Raji (cell line): Measurements from ENCODE around the gene GREB1L.

Experiments
- POLR2A ChIP-seq: IDR thresholded peaks from 2 replicates; pipeline ENCODE4 v1.6.1; 2011; ENCODE audit warnings: low read depth, low read length, control low read depth; ENCODE audit not compliant: insufficient read depth

Gene GREB1L

DNA sequence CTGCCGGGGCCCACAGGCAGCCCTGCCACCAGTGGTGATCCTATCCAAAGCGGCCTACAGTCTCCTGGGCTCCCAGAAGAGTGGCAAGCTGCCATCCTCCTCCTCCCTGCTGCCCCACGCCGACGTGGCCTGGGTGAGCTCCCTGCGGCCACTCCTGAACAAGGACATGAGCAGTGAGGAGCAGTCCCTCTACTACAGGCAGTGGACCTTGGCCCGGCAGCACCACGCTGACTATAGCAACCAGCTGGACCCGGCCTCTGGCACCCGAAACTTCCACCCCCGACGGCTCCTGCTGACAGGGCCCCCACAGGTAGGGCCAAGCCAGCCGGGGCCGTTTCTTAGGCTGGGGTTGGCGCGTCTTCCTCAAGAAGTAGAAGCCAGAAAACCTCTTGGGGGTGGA, 258.0 kb downstream of the GREB1L start:
- no peak for TF ChIP-seq POLR2A

- no peak for TF ChIP-seq POLR2A
Observed at GRCh38 chr18:21502661-21503060, 260.6 kb downstream of the GREB1L start.

DNA sequence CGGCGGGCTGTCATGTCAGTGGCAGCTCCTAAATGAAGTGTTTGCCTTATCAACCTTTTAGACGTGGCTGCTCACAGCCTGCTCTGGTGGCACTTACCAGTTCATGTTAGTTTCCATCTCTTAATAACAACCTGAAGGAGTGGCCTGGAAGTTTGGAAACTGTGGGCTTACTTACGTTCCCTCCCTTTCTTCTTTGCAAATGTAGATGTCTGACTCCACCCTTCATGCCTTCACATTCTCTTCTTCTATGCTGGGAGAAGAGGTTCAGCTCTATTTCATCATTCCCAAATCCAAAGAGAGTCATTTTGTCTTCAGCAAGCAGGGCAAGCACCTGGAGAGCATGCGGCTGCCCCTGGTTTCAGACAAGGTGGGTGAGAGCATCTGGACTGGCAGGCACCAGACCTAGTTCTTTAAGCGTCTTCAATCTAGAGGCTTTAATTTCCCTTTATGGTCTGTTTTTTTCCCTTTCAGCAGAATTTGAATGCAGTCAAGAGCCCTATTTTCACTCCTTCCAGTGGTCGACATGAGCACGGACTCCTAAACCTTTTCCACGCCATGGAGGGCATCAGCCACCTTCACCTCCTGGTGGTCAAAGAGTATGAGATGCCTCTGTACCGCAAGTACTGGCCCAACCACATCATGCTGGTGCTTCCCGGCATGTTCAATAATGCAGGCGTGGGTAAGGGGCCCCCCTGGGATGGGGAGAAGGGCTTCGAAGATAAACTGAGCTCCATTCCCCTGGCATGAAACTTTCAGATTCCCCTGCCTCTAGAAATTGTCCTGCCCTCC, 266.1 kb downstream of the GREB1L start:
- no peak for TF ChIP-seq POLR2A

GRCh38 chr18:21509062-21509461, 267.0 kb downstream of the GREB1L start:
- TF ChIP-seq POLR2A = no peak

GRCh38 chr18:21513292-21513691, 271.3 kb downstream of the GREB1L start:
- TF ChIP-seq POLR2A = no peak

- TF ChIP-seq POLR2A = no peak
Observed at GRCh38 chr18:21513741-21514140, 271.7 kb downstream of the GREB1L start.

GRCh38 chr18:21522530-21522929, 280.5 kb downstream of the GREB1L start:
- TF ChIP-seq POLR2A = no peak

- no peak for TF ChIP-seq POLR2A
Observed at GRCh38 chr18:21525916-21526315, 283.9 kb downstream of the GREB1L start.

DNA sequence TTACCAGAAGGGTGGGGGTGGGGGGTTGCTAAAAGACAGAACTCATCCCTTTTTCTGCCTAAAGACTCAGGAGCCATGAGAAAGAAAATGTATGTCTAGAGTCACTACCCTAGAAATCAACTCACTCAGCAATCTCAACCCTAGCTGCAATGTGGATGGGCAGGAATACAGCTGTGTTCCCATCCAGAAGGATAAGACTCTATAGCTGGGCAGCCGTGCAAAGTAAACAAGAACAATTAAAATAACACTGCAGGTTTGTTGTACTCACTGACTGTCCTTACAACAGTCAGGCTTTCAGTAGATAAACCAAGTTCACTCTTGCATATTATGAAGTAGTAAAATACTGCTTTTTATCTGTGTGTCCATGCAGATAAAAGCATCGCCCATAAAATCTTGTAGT, 284.4 kb downstream of the GREB1L start:
- TF ChIP-seq POLR2A = no peak

GRCh38 chr18:21534327-21534726, 292.3 kb downstream of the GREB1L start:
- no peak for TF ChIP-seq POLR2A

DNA sequence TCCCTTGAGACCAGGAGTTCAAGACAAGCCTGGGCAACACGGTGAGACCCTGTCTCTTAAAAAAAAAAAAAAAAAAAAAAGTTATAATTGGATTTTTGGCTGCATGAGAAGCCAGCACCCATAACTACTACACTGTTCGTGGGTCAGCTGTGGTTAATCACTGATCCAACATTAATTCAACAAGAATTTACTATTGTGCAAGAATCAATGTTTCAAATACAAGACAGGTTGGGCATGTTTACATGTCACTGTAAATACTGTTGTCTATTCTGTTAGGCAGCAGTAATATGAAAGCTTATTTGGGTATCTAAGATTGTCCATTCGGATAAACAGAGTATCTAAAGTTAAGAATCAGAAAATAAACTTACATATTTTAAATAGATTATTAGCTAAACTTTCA, 296.2 kb downstream of the GREB1L start:
- no peak for TF ChIP-seq POLR2A

DNA sequence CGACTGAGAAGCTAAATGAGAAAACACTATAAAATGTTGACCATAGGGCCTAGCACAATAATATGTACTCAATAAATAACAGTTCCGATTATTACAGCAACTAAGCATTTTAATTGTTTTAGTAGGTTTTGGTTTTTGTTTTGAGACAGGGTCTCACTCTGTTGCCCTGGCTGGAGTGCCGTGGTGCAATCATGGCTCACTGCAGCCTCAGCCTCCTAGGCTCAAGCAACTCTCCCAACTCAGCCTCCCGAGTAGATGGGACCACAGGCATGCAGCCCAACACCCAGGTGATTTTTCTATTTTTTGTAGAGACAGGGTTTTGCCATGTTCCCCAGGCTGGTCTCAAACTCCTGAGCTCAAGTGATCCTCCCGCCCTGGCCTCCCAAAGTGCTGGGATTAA, 304.4 kb downstream of the GREB1L start:
- TF ChIP-seq POLR2A = no peak

DNA sequence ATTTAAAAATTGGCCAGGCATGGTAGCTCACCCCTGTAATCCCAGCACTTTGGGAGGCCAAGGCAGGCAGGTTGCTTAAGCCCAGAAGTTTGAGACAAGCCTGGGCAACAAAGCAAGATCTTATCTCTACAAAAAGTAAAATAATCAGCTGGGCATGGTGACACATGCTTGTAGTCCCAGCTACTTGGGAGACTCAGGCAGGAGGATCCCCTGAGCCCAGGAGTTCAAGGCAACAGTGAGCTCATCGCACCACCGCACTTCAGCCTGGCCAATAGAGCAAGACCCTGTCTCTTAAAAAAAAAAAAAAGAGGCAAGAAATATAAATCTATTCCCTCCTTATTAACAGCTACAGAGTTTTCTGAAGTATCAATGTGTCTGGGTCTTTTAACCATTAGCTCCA, 306.6 kb downstream of the GREB1L start:
- no peak for TF ChIP-seq POLR2A

DNA sequence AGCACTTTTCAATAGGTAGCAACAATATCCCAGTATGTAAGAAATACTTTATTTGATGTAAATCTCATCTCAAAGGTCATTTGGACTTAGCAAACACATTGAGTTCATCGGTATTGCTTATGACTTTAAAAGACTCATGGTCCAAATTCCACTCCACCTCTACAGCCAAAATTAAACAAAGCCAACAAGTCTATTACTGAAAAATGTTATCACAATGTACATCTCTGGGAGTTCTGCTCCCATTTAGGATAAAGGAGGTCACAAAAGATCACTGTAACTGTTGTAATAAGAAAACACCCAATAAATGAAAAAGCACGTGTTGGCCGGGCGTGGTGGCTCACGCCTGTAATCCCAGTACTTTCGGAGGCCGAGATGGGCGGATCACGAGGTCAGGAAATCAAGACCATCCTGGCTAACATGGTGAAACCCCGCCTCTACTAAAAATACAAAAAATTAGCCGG, 308.5 kb downstream of the GREB1L start:
- no peak for TF ChIP-seq POLR2A

GRCh38 chr18:21557607-21558253, 315.7 kb downstream of the GREB1L start:
- TF ChIP-seq POLR2A = no peak

DNA sequence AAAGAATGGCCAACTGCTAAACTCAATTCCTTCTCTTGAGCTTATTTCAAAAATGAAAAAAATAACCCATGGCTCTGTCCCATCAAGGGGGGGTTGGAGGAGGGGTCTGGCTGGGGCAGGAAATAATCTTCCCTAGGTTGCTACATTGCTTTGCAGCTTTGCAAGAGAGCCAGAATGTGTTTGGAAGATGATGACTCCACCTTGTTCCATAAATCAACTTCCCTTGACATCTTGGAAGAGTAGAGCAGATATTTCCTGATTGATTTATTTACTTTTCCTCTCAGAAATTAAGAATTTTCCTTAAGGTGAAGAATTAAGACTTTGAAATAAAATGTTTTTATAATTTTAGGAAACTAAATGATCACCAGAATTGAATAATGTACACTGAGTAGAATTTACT, 317.2 kb downstream of the GREB1L start:
- no peak for TF ChIP-seq POLR2A
